Right lobe of liver (tissue), 6 donors: ENCODE measurements around the gene KCNK5. TPM values are rescaled to one million over a fixed set of nuclear protein-coding genes. Genes with fewer than 3 reads are reported as not detected.

Experiments
- ATAC-seq, 4 donors: fragments of 200-7000 bp; cut with Tn5 transposase; one replicate each; pipeline ENCODE4 v1.9.1; 2020; ENCODE audit warnings: mild to moderate bottlenecking in 4 of 4, moderate library complexity in 4 of 4
- DNase-seq, 3 donors: peaks; one replicate each; pipeline ENCODE4 v3.0.0-alpha.2; 2020
- H3K27ac ChIP-seq, 3 donors: fragments of 200-600 bp; one replicate each; pipeline ENCODE4 v1.8.0; 2022
- H3K27me3 ChIP-seq, 2 donors: fragments of 200-600 bp; one replicate each; pipeline ENCODE4 v1.8.0; 2022
- H3K36me3 ChIP-seq, 4 donors: fragments of 200-600 bp; sonication (generic) in 1 of 4; one replicate each; pipeline versions ENCODE4 v1.5.1 to v1.8.0; 2017 to 2022; ENCODE audit warnings: control low read depth in 1 of 4
- H3K4me1 ChIP-seq, 4 donors: fragments of 200-600 bp; sonication (generic) in 1 of 4; one replicate each; pipeline versions ENCODE4 v1.5.1 to v1.8.0; 2017 to 2022; ENCODE audit warnings: control low read depth in 1 of 4
- H3K4me3 ChIP-seq, 3 donors: fragments of 200-600 bp; one replicate each; pipeline ENCODE4 v1.8.0; 2022
- H3K9me3 ChIP-seq, 4 donors: fragments of 200-600 bp; sonication (generic) in 1 of 4; one replicate each; pipeline versions ENCODE4 v1.5.1 to v1.8.0; 2017 to 2022; ENCODE audit warnings: control low read depth in 1 of 4
- POLR2A ChIP-seq: fragments of 450-650 bp; IDR thresholded peaks from one replicate; pipeline ENCODE4 v1.6.1; 2017; ENCODE audit warnings: antibody characterized with exemption, mild to moderate bottlenecking
- WGBS: methylation state at CpG from one replicate; pipeline ENCODE4 v1.1.6; 2018; ENCODE audit warnings: low coverage, low lambda C conversion rate; ENCODE audit not compliant: insufficient coverage; ENCODE audit errors: missing lambda C conversion rate; 5-methylcytosine and 5-hydroxymethylcytosine counted together
- intact Hi-C, 2 donors: fragments of 100-400 bp; cut with DNase I; formaldehyde crosslinking; loops; one replicate each; pipeline versions ENCODE4 v1.11.2 to v1.14.1; 2022
- total RNA-seq, 6 experiments: library from RNA; depleted of rRNA in 2 of 6; stranded (reverse); fragments of >200 nt in 2 of 6; fragmentation: NEBNext Ultra II Directional in 3 of 6; extraction: Animal tissue kit (Norgen Biotek cat#: 25700) in 3 of 6; gene quantifications; one replicate each; pipeline versions ENCODE4 v1.1.0 to v1.2.4, GENCODE V29; 2016 to 2023
- TF ChIP-seq, protein P1 (sequence below), 4 donors: fragments of 200-600 bp in 3 of 4; fragments of 450-650 bp in 1 of 4; IDR thresholded peaks; one replicate each; pipeline versions ENCODE4 v1.5.1 to v1.8.0; 2016 to 2022; ENCODE audit warnings: antibody characterized with exemption in 4 of 4, mild to moderate bottlenecking in 2 of 4
- donor health status: DM: no; HTN: yes; CAD: no.
- donor health status: DM: no; HTN: no; CAD: no.
- donor health status: DM: no; HTN: no; CAD: no.
- donor health status: DM: no; HTN: yes; CAD: no.
- donor health status: DM: no; HTN: yes; CAD: no.

KCNK5 gene
- total RNA-seq, 6 experiments from 2014 or later, result 3.2 to 54.3 (median 6.7) TPM

DNA sequence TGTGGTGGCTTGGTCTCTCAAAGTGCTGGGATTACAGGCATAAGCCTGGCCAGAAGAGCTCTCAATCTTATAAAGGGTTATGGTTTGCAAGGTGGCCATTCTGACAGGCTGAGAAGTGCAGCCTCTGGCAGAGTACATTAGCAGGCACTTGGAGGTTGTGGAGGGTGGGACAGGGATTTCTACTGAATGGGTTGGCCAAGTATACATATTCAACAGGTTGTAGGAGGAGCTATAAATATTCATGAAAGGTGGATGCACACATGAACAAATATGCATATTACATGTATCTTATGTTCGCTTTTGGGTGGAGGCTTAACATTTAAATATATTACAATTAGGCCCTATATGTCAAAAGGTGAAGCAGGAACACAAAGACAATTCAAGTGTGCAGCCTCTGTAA, 20.0 kb upstream of the KCNK5 start:
- DNase-seq, result no peak
- 100% methylated on average over 1 of the region's 1 CpG for WGBS
- TF ChIP-seq POLR2A, result no peak
- TF ChIP-seq, protein P1, sequence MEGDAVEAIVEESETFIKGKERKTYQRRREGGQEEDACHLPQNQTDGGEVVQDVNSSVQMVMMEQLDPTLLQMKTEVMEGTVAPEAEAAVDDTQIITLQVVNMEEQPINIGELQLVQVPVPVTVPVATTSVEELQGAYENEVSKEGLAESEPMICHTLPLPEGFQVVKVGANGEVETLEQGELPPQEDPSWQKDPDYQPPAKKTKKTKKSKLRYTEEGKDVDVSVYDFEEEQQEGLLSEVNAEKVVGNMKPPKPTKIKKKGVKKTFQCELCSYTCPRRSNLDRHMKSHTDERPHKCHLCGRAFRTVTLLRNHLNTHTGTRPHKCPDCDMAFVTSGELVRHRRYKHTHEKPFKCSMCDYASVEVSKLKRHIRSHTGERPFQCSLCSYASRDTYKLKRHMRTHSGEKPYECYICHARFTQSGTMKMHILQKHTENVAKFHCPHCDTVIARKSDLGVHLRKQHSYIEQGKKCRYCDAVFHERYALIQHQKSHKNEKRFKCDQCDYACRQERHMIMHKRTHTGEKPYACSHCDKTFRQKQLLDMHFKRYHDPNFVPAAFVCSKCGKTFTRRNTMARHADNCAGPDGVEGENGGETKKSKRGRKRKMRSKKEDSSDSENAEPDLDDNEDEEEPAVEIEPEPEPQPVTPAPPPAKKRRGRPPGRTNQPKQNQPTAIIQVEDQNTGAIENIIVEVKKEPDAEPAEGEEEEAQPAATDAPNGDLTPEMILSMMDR (IDR thresholded peaks at IDR 0.05), result no peak
- no peaks in the 10 kb centered on the region for H3K4me1 ChIP-seq
- no peaks in the 10 kb centered on the region for H3K9me3 ChIP-seq
- intact Hi-C loops, result no loop called here
- H3K27ac ChIP-seq, result no peak overlapping the region
- no peak overlapping the region for H3K4me3 ChIP-seq
- no peaks in the 10 kb centered on the region for H3K36me3 ChIP-seq
- no peak for ATAC-seq
- no peaks in the 10 kb centered on the region for H3K27me3 ChIP-seq

DNA sequence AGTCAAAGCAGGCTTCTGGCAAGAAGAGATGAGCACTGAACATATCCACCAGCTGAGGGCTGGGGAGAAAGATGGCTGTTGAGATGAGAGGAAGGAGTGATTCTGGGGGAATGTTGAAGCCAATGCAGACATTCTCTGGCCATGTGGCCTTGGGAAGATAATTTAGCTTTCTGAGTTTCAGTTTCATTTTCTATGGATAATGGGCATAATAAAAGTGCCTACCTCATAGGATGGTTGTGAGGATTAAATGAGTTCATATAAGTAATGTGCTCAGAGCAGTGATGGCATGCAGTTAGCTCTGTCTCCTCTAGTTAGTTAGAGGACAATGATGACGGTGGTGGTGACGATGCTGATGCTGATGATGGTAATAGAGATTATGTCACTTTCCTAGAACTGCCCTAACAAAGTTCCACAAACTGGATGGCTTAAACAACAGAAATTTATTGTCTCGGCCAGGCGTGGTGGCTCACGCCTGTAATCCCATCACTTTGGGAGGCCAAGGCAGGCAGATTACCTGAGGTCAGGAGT, 18.5 kb upstream of the KCNK5 start:
- WGBS, result 80% methylated on average over 1 of the region's 5 CpGs
- DNase-seq, result no peak
- no peak overlapping the region for H3K27ac ChIP-seq
- no peak for ATAC-seq
- H3K4me3 ChIP-seq, result no peak overlapping the region
- intact Hi-C loops, result no loop called here
- H3K27me3 ChIP-seq, result no peaks in the 10 kb centered on the region
- H3K36me3 ChIP-seq, result no peaks in the 10 kb centered on the region
- H3K4me1 ChIP-seq, result no peaks in the 10 kb centered on the region
- H3K9me3 ChIP-seq, result no peaks in the 10 kb centered on the region
- no peak for TF ChIP-seq POLR2A
- TF ChIP-seq, protein P1 (IDR thresholded peaks at IDR 0.05), result no peak

DNA sequence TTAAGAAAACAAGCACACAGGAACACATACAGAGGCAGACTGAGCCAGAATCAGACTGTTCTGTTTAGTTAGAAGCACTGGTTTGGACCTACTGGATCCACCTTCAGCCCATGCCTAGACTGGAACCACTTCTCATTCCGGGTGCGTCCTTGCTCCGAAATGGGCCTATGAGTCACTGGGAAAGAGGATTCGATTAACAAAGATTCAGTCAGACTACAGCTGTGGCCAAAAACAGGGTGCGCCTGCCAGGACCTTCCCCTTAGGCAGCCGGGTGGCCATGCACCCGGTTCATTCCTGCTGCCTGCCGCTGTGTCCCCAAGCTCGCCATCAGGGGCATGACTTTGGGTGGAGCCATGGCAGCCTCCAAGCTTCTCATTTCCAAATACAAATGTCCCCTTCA, 14.5 kb upstream of the KCNK5 start:
- 80% methylated on average over 1 of the region's 9 CpGs for WGBS
- Histone ChIP-seq H3K4me1 (no peaks in the 10 kb centered on the region), H3K27me3 (no peaks in the 10 kb centered on the region), H3K27ac (no peak overlapping the region), H3K4me3 (no peak overlapping the region), H3K9me3 (no peaks in the 10 kb centered on the region), H3K36me3 (no peaks in the 10 kb centered on the region)
- TF ChIP-seq, protein P1 (IDR thresholded peaks at IDR 0.05), result no peak
- TF ChIP-seq POLR2A, result no peak
- DNase-seq (no peak), ATAC-seq (no peak)
- intact Hi-C loops, result no loop called here

DNA sequence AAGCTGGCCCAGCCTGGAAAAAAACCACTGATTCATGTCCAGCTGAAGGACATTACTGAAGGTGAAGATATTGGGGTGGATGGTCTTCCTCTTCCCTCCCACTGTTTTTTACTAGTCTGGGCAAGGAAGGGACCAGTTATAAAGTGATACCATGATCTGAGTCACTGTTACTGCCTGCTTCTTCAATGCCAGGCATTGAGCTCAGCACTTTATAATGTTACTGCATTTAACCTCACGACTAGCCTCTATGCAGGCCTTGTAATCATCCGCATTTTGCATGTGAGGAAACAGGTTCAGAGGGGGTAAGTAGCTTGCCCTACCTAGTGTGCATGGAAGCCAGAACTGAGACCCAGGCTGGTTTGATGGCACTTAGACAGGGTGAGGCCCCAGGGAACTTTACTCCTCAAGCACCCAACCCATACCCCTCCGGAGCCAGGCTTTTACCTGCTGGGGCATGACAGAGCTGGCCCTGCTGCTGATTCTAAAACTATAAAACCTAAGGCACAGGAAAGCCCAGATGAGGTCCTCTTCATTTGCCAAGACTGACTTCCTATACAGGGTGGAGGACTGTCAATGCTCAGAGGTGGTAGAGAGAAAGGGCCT, 11.0 kb upstream of the KCNK5 start:
- ATAC-seq (no peak), DNase-seq (no peak)
- no peaks in the 10 kb centered on the region for H3K4me1 ChIP-seq
- TF ChIP-seq POLR2A, result no peak
- TF ChIP-seq, protein P1 (IDR thresholded peaks at IDR 0.05), result no peak
- H3K27me3 ChIP-seq, result no peaks in the 10 kb centered on the region
- intact Hi-C loops, result no loop called here
- no peak overlapping the region for H3K4me3 ChIP-seq
- H3K27ac ChIP-seq, result no peak overlapping the region
- no peaks in the 10 kb centered on the region for H3K36me3 ChIP-seq
- no peaks in the 10 kb centered on the region for H3K9me3 ChIP-seq
- WGBS, result 74% methylated on average over 2 of the region's 3 CpGs
